Right lobe of liver (tissue), 6 donors: ENCODE data around the gene RBCK1. TPM values are rescaled to one million over a fixed set of nuclear protein-coding genes. Genes with fewer than 3 reads are reported as not detected.

Experiments
- ATAC-seq, 4 donors: fragments of 200-7000 bp; cut with Tn5 transposase; one replicate each; pipeline ENCODE4 v1.9.1; 2020; ENCODE audit warnings: mild to moderate bottlenecking in 4 of 4, moderate library complexity in 4 of 4
- DNase-seq, 3 donors: peaks; one replicate each; pipeline ENCODE4 v3.0.0-alpha.2; 2020
- H3K27ac ChIP-seq, 3 donors: fragments of 200-600 bp; one replicate each; pipeline ENCODE4 v1.8.0; 2022
- H3K27me3 ChIP-seq, 2 donors: fragments of 200-600 bp; one replicate each; pipeline ENCODE4 v1.8.0; 2022
- H3K36me3 ChIP-seq, 4 donors: fragments of 200-600 bp; sonication (generic) in 1 of 4; one replicate each; pipeline versions ENCODE4 v1.5.1 to v1.8.0; 2017 to 2022; ENCODE audit warnings: control low read depth in 1 of 4
- H3K4me1 ChIP-seq, 4 donors: fragments of 200-600 bp; sonication (generic) in 1 of 4; one replicate each; pipeline versions ENCODE4 v1.5.1 to v1.8.0; 2017 to 2022; ENCODE audit warnings: control low read depth in 1 of 4
- H3K4me3 ChIP-seq, 3 donors: fragments of 200-600 bp; one replicate each; pipeline ENCODE4 v1.8.0; 2022
- H3K9me3 ChIP-seq, 4 donors: fragments of 200-600 bp; sonication (generic) in 1 of 4; one replicate each; pipeline versions ENCODE4 v1.5.1 to v1.8.0; 2017 to 2022; ENCODE audit warnings: control low read depth in 1 of 4
- POLR2A ChIP-seq: fragments of 450-650 bp; IDR thresholded peaks from one replicate; pipeline ENCODE4 v1.6.1; 2017; ENCODE audit warnings: antibody characterized with exemption, mild to moderate bottlenecking
- WGBS: methylation state at CpG from one replicate; pipeline ENCODE4 v1.1.6; 2018; ENCODE audit warnings: low coverage, low lambda C conversion rate; ENCODE audit not compliant: insufficient coverage; ENCODE audit errors: missing lambda C conversion rate; 5-methylcytosine and 5-hydroxymethylcytosine counted together
- intact Hi-C, 2 donors: fragments of 100-400 bp; cut with DNase I; formaldehyde crosslinking; loops; one replicate each; pipeline versions ENCODE4 v1.11.2 to v1.14.1; 2022
- total RNA-seq, 6 experiments: library from RNA; depleted of rRNA in 2 of 6; stranded (reverse); fragments of >200 nt in 2 of 6; fragmentation: NEBNext Ultra II Directional in 3 of 6; extraction: Animal tissue kit (Norgen Biotek cat#: 25700) in 3 of 6; gene quantifications; one replicate each; pipeline versions ENCODE4 v1.1.0 to v1.2.4, GENCODE V29; 2016 to 2023
- TF ChIP-seq, protein P1 (sequence below), 4 donors: fragments of 200-600 bp in 3 of 4; fragments of 450-650 bp in 1 of 4; IDR thresholded peaks; one replicate each; pipeline versions ENCODE4 v1.5.1 to v1.8.0; 2016 to 2022; ENCODE audit warnings: antibody characterized with exemption in 4 of 4, mild to moderate bottlenecking in 2 of 4
- donor health status: DM: no; HTN: yes; CAD: no.
- donor health status: DM: no; HTN: no; CAD: no.
- donor health status: DM: no; HTN: no; CAD: no.
- donor health status: DM: no; HTN: yes; CAD: no.
- donor health status: DM: no; HTN: yes; CAD: no.

The RBCK1 gene
- total RNA-seq, 6 experiments from 2014 or later, result 63.1 to 113 (median 85.6) TPM

DNA sequence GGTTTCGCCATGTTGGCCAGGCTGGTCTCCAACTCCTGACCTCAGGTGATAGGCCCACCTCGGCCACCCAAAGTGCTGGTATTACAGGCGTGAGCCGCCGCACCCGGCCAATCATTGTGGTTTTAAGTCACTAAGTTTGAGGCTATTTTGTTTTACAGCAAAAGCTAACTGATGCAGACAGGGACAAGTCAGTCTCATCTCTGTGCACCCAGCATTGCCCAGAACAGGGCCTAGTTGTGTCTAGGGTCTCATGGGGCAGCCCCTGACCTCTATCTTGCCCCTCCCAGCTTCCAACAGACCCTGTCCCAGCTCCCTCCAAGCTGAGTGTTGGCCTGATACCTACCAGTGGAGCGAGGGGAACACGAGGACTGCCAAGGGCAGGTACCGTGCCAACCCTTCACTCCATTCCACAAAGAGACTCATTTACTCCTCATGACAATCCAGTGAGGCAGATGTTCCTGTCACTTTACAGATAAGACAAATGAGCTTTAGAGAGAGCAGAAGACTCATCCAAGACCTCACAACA is 8.9 kb upstream of the RBCK1 start:
- Histone ChIP-seq H3K9me3 (no peaks in the 10 kb centered on the region), H3K27ac (peak overlapping the region in 2 of 3 donors; percentile 47 to 89), H3K4me3 (no peak overlapping the region), H3K36me3 (peaks cover 2 to 7% (median 4%) of the 10 kb centered on the region in 4 donors), H3K27me3 (no peaks in the 10 kb centered on the region), H3K4me1 (peaks cover 0 to 46% (median 26%) of the 10 kb centered on the region in 4 donors)
- 90% methylated on average over 2 of the region's 9 CpGs for WGBS
- TF ChIP-seq, protein P1, sequence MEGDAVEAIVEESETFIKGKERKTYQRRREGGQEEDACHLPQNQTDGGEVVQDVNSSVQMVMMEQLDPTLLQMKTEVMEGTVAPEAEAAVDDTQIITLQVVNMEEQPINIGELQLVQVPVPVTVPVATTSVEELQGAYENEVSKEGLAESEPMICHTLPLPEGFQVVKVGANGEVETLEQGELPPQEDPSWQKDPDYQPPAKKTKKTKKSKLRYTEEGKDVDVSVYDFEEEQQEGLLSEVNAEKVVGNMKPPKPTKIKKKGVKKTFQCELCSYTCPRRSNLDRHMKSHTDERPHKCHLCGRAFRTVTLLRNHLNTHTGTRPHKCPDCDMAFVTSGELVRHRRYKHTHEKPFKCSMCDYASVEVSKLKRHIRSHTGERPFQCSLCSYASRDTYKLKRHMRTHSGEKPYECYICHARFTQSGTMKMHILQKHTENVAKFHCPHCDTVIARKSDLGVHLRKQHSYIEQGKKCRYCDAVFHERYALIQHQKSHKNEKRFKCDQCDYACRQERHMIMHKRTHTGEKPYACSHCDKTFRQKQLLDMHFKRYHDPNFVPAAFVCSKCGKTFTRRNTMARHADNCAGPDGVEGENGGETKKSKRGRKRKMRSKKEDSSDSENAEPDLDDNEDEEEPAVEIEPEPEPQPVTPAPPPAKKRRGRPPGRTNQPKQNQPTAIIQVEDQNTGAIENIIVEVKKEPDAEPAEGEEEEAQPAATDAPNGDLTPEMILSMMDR (IDR thresholded peaks at IDR 0.05), result no peak
- TF ChIP-seq POLR2A, result no peak
- intact Hi-C loops, result no loop called here
- DNase-seq (no peak), ATAC-seq (no peak)

DNA sequence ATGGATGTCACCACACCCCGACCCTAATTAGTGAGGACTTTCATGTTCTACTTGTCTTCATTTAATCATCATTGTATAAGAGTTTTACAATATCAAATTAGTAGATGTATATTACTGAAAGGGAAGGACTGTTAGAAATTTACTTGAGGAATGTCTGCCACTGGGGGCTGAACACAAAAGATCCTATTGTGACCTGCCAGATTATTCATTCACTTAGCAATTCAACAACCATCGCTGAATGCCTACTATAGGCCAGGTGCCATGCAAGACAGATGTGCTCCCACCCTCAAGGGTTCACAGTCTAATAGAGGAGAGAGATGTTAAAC is 8.0 kb upstream of the RBCK1 start:
- intact Hi-C loops, result no loop called here
- 31% methylated on average over 2 of the region's 2 CpGs for WGBS

GRCh38 chr20:400454-401275 is 7.4 kb upstream of the RBCK1 start:
- WGBS, result 59% methylated on average over 3 of the region's 5 CpGs
- Histone ChIP-seq H3K36me3 (peaks cover 0 to 5% (median 0%) of the 10 kb centered on the region in 4 donors), H3K9me3 (no peaks in the 10 kb centered on the region), H3K27ac (peak overlapping the region; percentile 69 to 88 (median 74)), H3K27me3 (no peaks in the 10 kb centered on the region), H3K4me1 (peaks cover 0 to 39% (median 19%) of the 10 kb centered on the region in 4 donors), H3K4me3 (no peak overlapping the region)
- ATAC-seq (no peak), DNase-seq (no peak)
- intact Hi-C loops, result no loop called here
- TF ChIP-seq POLR2A, result no peak
- TF ChIP-seq, protein P1 (IDR thresholded peaks at IDR 0.05), result no peak

More for the DNA sequence above, 8.0 kb upstream of the RBCK1 start:
- DNase-seq (no peak), ATAC-seq (no peak)
- Histone ChIP-seq H3K27ac (peak overlapping the region; percentile 69 to 88 (median 74)), H3K36me3 (peaks cover 0 to 5% (median 1%) of the 10 kb centered on the region in 4 donors), H3K27me3 (no peaks in the 10 kb centered on the region), H3K9me3 (no peaks in the 10 kb centered on the region), H3K4me1 (peaks cover 0 to 44% (median 22%) of the 10 kb centered on the region in 4 donors), H3K4me3 (no peak overlapping the region)
- TF ChIP-seq POLR2A, result no peak
- TF ChIP-seq, protein P1 (IDR thresholded peaks at IDR 0.05), result no peak

- peak in 1 of 3 donors; percentile 69 for DNase-seq
- peak overlapping the region; percentile 74 to 88 (median 76) for H3K27ac ChIP-seq
Observed at GRCh38 chr20:401682-402495, 6.2 kb upstream of the RBCK1 start.

More at GRCh38 chr20:401682-402495, 6.2 kb upstream of the RBCK1 start:
- Histone ChIP-seq H3K27me3 (no peaks in the 10 kb centered on the region), H3K36me3 (no peaks in the 10 kb centered on the region), H3K4me1 (peaks cover 0 to 35% (median 13%) of the 10 kb centered on the region in 4 donors), H3K9me3 (no peaks in the 10 kb centered on the region), H3K4me3 (peak overlapping the region in 1 of 3 donors; percentile 13)
- intact Hi-C loops, result no loop called here
- ATAC-seq, result peak; percentile 77 to 85 (median 82)
- TF ChIP-seq, protein P1 (IDR thresholded peaks at IDR 0.05), result no peak
- peak; percentile 78 for TF ChIP-seq POLR2A
- WGBS, result 34% methylated on average over 9 of the region's 9 CpGs
